GM21717 (cell line): ENCODE results near the gene MED1.
"Not testable (repeated sequence)": the region's sequence is repeated elsewhere in the genome, so short reads cannot be mapped to it uniquely, and the experiment has no call there.

Source experiments
- ATAC-seq: cut with Tn5 transposase; IDR thresholded peaks from one replicate; pipeline ENCODE4 v1.9.1; 2021; ENCODE audit warnings: mild to moderate bottlenecking, moderate library complexity; ENCODE audit not compliant: unreplicated experiment

The MED1 gene

GRCh38 chr17:39429600-39429999, 21.5 kb downstream of the MED1 start:
- no peak for ATAC-seq

GRCh38 chr17:39416141-39416540, 34.9 kb downstream of the MED1 start:
- no peak for ATAC-seq

GRCh38 chr17:39410279-39410678, 40.8 kb downstream of the MED1 start:
- ATAC-seq = no peak

GRCh38 chr17:39408360-39408759, 42.7 kb downstream of the MED1 start:
- ATAC-seq = no peak

GRCh38 chr17:39406951-39407350, 44.1 kb downstream of the MED1 start:
- no peak for ATAC-seq

GRCh38 chr17:39405436-39405835, 45.6 kb downstream of the MED1 start:
- no peak for ATAC-seq

- no peak for ATAC-seq
These were observed 46.3 kb downstream of the MED1 start for GRCh38 chr17:39404542-39405378.

- no peak for ATAC-seq
These were observed 48.0 kb downstream of the MED1 start for GRCh38 chr17:39402890-39403605.

GRCh38 chr17:39402244-39402889, 48.7 kb downstream of the MED1 start:
- ATAC-seq = peak; percentile 54

- ATAC-seq = peak; percentile 66
These were observed 49.4 kb downstream of the MED1 start, which contains the start of gene FBXL20 for GRCh38 chr17:39401412-39402243. TSS of gene FBXL20 (minus strand) at chr17:39401626. CDS start at chr17:39401402, 224 bp downstream.

GRCh38 chr17:39400547-39401411, 50.3 kb downstream of the MED1 start:
- ATAC-seq = no peak

- ATAC-seq = no peak
These were observed 51.3 kb downstream of the MED1 start for GRCh38 chr17:39399791-39400190.

- ATAC-seq = no peak
These were observed 57.3 kb downstream of the MED1 start for GRCh38 chr17:39393736-39394135.

GRCh38 chr17:39391448-39391847, 59.6 kb downstream of the MED1 start:
- ATAC-seq = no peak

- no peak for ATAC-seq
These were observed 66.0 kb downstream of the MED1 start for GRCh38 chr17:39385040-39385439.

GRCh38 chr17:39380144-39380543, 70.9 kb downstream of the MED1 start:
- ATAC-seq = no peak

- no peak for ATAC-seq
These were observed 74.6 kb downstream of the MED1 start for GRCh38 chr17:39376434-39376833.

- ATAC-seq = not testable (repeated sequence)
These were observed 83.3 kb downstream of the MED1 start for GRCh38 chr17:39367805-39368204.

- no peak for ATAC-seq
These were observed 85.2 kb downstream of the MED1 start for GRCh38 chr17:39365872-39366271.

GRCh38 chr17:39365242-39365641, 85.8 kb downstream of the MED1 start:
- ATAC-seq = no peak
